ENCODE data around the gene SLC36A1. TPM values are rescaled to one million over a fixed set of nuclear protein-coding genes. Genes with fewer than 3 reads are reported as not detected.

SLC36A1 gene
- total and polyA plus RNA-seq, 2 experiments from 2014 or later: 6.9 to 10.1 TPM

DNA sequence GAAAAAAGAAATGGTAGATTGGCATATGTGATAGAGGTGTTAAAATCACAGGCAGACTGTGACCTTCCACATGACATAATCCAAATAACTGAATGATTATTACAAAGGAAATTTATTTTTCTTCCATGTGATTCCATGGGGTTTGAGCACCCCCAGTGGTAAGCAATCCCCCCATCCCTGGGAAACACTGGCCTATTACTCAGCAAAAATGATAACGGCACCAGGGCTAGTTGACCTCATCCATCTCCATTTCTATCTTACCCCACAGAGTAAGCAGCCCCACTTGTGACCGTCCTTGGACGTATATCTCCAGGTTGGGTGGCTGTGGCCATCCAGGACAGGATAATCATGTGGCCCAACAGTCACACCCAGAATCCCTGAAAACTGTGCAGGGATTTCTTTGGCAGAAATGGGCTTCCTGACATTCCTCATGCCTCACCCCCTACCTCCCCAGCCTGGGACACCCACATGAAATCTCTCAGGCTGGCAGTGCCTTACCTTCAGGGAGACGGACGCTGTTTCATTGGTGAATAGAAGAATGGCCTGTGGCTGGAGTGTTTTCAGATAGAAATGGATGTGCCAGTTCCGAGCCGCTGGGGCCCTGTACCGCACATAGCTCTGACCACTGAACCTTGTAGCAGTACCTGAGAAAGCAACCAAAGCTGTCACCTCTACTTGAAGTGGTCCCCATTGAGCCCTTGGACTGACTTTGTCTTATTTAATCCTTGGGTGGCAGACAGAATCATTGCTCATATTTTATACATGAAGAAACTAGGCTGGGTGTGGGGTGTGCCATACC lies 69.9 kb downstream of the SLC36A1 start:
- Histone ChIP-seq H3K79me2 (ENCODE audit: insufficient read depth) (no peaks in the 10 kb centered on the region), H3F3A (ENCODE audit: insufficient read depth) (no peaks in the 10 kb centered on the region), H3K27me3 (replicated peaks; ENCODE audit: insufficient read depth) (no peaks in the 10 kb centered on the region), H3K9me3 (ENCODE audit: low read depth) (no peaks in the 10 kb centered on the region), H3K4me2 (ENCODE audit: unreplicated experiment) (no peak overlapping the region), H3K36me3 (ENCODE audit: low read depth) (no peaks in the 10 kb centered on the region), H2AFZ (no peak overlapping the region), H3K4me3 (no peak overlapping the region), H3K27ac (no peak overlapping the region), H3K9me2 (ENCODE audit: insufficient read depth) (no peaks in the 10 kb centered on the region), H3K4me1 (ENCODE audit: insufficient read depth) (no peaks in the 10 kb centered on the region), H3K9ac (no peak overlapping the region), H4K20me1 (ENCODE audit: insufficient read depth) (no peaks in the 10 kb centered on the region)
- no peak for DNase-seq
- WGBS, 2 experiments (ENCODE audit: low coverage in 1 of 2, low lambda C conversion rate in 2 of 2, missing lambda C conversion rate in 2 of 2): 88% methylated on average over 8 of the region's 8 CpGs
- TF ChIP-seq EZH2 (IDR thresholded peaks at IDR 0.05; ENCODE audit: insufficient read depth, poor library complexity, severe bottlenecking): no peak
- no peak for TF ChIP-seq EZH2phosphoT487 (IDR thresholded peaks at IDR 0.05; ENCODE audit: insufficient read depth, low read depth)
- in situ Hi-C loops (cut with MboI): no loop called here

DNA sequence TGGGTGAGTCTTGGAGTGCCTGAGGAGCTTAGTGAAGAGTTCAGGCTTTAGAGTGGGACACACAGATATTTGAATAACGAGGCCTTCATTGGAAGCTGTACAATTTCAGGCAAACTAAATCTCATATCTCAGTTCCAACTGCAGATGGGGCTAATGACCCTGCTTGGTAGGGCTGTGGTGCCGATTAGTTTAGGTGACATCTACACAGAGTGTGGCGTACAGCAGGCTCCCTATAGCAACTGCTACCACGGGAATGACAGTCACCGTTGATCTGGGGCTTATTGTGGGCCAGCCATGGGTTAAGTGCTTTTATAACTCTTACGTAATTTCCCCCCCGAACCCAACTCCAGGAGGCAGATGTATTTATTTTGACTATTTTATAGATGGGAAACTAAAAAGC lies 72.9 kb downstream of the SLC36A1 start:
- no peaks in the 10 kb centered on the region for H3K9me3 ChIP-seq (ENCODE audit: low read depth)
- no peaks in the 10 kb centered on the region for H3K4me1 ChIP-seq (ENCODE audit: insufficient read depth)
- H3K4me3 ChIP-seq: no peak overlapping the region
- H3K36me3 ChIP-seq (ENCODE audit: low read depth): no peaks in the 10 kb centered on the region
- H3K4me2 ChIP-seq (ENCODE audit: unreplicated experiment): no peak overlapping the region
- TF ChIP-seq EZH2phosphoT487 (IDR thresholded peaks at IDR 0.05; ENCODE audit: insufficient read depth, low read depth) (no peak), EZH2 (IDR thresholded peaks at IDR 0.05; ENCODE audit: insufficient read depth, poor library complexity, severe bottlenecking) (no peak)
- H4K20me1 ChIP-seq (ENCODE audit: insufficient read depth): no peaks in the 10 kb centered on the region
- no peak for DNase-seq
- H3F3A ChIP-seq (ENCODE audit: insufficient read depth): no peaks in the 10 kb centered on the region
- H3K9ac ChIP-seq: no peak overlapping the region
- H3K9me2 ChIP-seq (ENCODE audit: insufficient read depth): no peaks in the 10 kb centered on the region
- H3K79me2 ChIP-seq (ENCODE audit: insufficient read depth): no peaks in the 10 kb centered on the region
- WGBS, 2 experiments (ENCODE audit: low coverage in 1 of 2, low lambda C conversion rate in 2 of 2, missing lambda C conversion rate in 2 of 2): 53 to 55% methylated on average over 7 of the region's 7 CpGs
- no peak overlapping the region for H3K27ac ChIP-seq
- no peak overlapping the region for H2AFZ ChIP-seq
- H3K27me3 ChIP-seq (replicated peaks; ENCODE audit: insufficient read depth): no peaks in the 10 kb centered on the region
- in situ Hi-C loops (cut with MboI): no loop called here

DNA sequence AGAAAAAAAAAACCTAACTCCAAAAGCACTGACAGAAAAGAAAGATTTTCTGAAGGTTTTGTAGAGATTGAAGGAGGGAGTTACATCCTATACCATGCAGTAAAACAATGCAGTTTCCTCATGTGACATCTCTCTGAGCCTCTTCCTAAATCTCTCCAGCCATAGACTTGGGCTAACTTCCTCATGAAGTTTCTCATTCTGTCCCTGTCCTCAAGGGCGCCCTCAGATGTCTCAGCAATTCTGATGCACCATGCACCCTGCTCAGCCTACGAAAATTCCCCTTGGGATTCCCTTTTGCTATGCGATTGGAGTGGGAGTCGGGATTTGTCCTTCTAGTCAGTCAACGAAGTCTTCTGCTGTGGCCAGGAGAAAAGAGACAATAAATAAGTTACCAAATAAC lies 74.8 kb downstream of the SLC36A1 start:
- WGBS, 2 experiments (ENCODE audit: low coverage in 1 of 2, low lambda C conversion rate in 2 of 2, missing lambda C conversion rate in 2 of 2): 59 to 70% methylated on average over 5 of the region's 5 CpGs
- H3K4me1 ChIP-seq (ENCODE audit: insufficient read depth): no peaks in the 10 kb centered on the region
- no peaks in the 10 kb centered on the region for H3K79me2 ChIP-seq (ENCODE audit: insufficient read depth)
- TF ChIP-seq EZH2phosphoT487 (IDR thresholded peaks at IDR 0.05; ENCODE audit: insufficient read depth, low read depth): no peak
- no peak for TF ChIP-seq EZH2 (IDR thresholded peaks at IDR 0.05; ENCODE audit: insufficient read depth, poor library complexity, severe bottlenecking)
- H4K20me1 ChIP-seq (ENCODE audit: insufficient read depth): no peaks in the 10 kb centered on the region
- H2AFZ ChIP-seq: no peak overlapping the region
- no peaks in the 10 kb centered on the region for H3K27me3 ChIP-seq (replicated peaks; ENCODE audit: insufficient read depth)
- H3K9me2 ChIP-seq (ENCODE audit: insufficient read depth): no peaks in the 10 kb centered on the region
- DNase-seq: no peak
- no peaks in the 10 kb centered on the region for H3K36me3 ChIP-seq (ENCODE audit: low read depth)
- no peak overlapping the region for H3K4me2 ChIP-seq (ENCODE audit: unreplicated experiment)
- no peaks in the 10 kb centered on the region for H3K9me3 ChIP-seq (ENCODE audit: low read depth)
- in situ Hi-C loops (cut with MboI): no loop called here
- no peaks in the 10 kb centered on the region for H3F3A ChIP-seq (ENCODE audit: insufficient read depth)
- H3K27ac ChIP-seq: no peak overlapping the region
- H3K4me3 ChIP-seq: no peak overlapping the region
- H3K9ac ChIP-seq: no peak overlapping the region

DNA sequence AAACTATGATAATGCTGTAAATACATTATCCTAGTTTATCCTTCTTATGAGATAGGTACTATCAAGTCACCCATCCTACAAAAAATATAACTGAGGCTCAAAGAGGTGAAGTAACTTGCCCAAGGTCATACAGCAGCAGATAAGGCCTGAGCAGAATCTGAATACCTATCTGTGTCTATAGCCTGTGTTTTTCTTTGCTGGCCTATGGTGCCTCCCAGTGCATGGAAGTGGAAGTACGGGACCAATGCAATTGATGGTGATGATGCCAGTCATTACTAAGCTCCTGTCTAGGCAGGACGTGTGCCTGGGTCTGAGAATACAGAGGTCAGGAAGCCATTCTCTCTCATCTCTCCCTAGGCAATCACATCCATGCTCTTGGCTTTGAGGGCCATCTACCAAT lies 75.9 kb downstream of the SLC36A1 start:
- 58 to 61% methylated on average over 2 of the region's 2 CpGs for WGBS, 2 experiments (ENCODE audit: low coverage in 1 of 2, low lambda C conversion rate in 2 of 2, missing lambda C conversion rate in 2 of 2)
- H3K9me3 ChIP-seq (ENCODE audit: low read depth): no peaks in the 10 kb centered on the region
- no peaks in the 10 kb centered on the region for H3K4me1 ChIP-seq (ENCODE audit: insufficient read depth)
- in situ Hi-C loops (cut with MboI): no loop called here
- no peaks in the 10 kb centered on the region for H4K20me1 ChIP-seq (ENCODE audit: insufficient read depth)
- TF ChIP-seq EZH2phosphoT487 (IDR thresholded peaks at IDR 0.05; ENCODE audit: insufficient read depth, low read depth) (no peak), EZH2 (IDR thresholded peaks at IDR 0.05; ENCODE audit: insufficient read depth, poor library complexity, severe bottlenecking) (no peak)
- no peak overlapping the region for H3K27ac ChIP-seq
- H3F3A ChIP-seq (ENCODE audit: insufficient read depth): no peaks in the 10 kb centered on the region
- H3K9me2 ChIP-seq (ENCODE audit: insufficient read depth): no peaks in the 10 kb centered on the region
- H3K4me2 ChIP-seq (ENCODE audit: unreplicated experiment): no peak overlapping the region
- H3K27me3 ChIP-seq (replicated peaks; ENCODE audit: insufficient read depth): no peaks in the 10 kb centered on the region
- no peaks in the 10 kb centered on the region for H3K36me3 ChIP-seq (ENCODE audit: low read depth)
- no peak overlapping the region for H3K4me3 ChIP-seq
- H2AFZ ChIP-seq: no peak overlapping the region
- no peak overlapping the region for H3K9ac ChIP-seq
- peak; percentile 75 for DNase-seq
- H3K79me2 ChIP-seq (ENCODE audit: insufficient read depth): no peaks in the 10 kb centered on the region

All from GM23248 (cell line).